Measurements from ENCODE around the gene RANBP1.

DNA sequence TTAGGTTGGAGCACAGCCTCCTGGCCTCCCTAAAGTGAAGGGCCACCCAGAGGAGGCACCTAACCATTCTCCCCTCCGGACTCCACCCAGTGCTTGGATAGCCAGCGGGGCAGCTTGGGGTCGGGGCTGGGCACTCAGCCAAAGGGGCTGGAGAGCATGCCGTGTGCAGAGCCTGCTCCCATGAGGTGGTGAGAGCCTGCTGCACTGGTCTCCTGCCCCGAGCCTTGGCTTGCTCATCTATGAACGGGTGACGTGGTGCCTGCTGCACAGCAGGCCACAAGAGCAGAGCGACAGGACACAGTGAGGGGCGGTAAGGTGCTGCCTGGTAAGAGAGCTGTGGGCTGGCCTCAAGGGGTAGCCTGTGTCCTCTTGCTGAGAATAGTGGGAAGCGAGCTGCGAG lies 49.0 kb downstream of the RANBP1 start:
- no peak for TF ChIP-seq FOXM1 (IDR thresholded peaks at IDR 0.05; ENCODE audit: borderline replicate concordance, low read depth)
- TF ChIP-seq EP300 (IDR thresholded peaks at IDR 0.05; ENCODE audit: borderline replicate concordance) = no peak
- no peak for TF ChIP-seq YY1 (IDR thresholded peaks at IDR 0.05; ENCODE audit: low read depth)
- TF ChIP-seq RAD21 (IDR thresholded peaks at IDR 0.05; ENCODE audit: low read depth) = no peak
- no peak for TF ChIP-seq EGR1 (IDR thresholded peaks at IDR 0.05)
- TF ChIP-seq CEBPB (IDR thresholded peaks at IDR 0.05) = no peak
- no peak for TF ChIP-seq TAF1 (IDR thresholded peaks at IDR 0.05; ENCODE audit: low read depth)
- TF ChIP-seq, protein P1, sequence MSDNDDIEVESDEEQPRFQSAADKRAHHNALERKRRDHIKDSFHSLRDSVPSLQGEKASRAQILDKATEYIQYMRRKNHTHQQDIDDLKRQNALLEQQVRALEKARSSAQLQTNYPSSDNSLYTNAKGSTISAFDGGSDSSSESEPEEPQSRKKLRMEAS (IDR thresholded peaks at IDR 0.05) = no peak
- no peak for TF ChIP-seq CREB1 (IDR thresholded peaks at IDR 0.05; ENCODE audit: low read depth)
- TF ChIP-seq NFIC (IDR thresholded peaks at IDR 0.05) = no peak
